ENCODE measurements around the gene EML2. TPM values are rescaled to one million over a fixed set of nuclear protein-coding genes. Genes with fewer than 3 reads are reported as not detected.
"Not testable (repeated sequence)": the region's sequence is repeated elsewhere in the genome, so short reads cannot be mapped to it uniquely, and the experiment has no call there.

The EML2 gene, protein sequence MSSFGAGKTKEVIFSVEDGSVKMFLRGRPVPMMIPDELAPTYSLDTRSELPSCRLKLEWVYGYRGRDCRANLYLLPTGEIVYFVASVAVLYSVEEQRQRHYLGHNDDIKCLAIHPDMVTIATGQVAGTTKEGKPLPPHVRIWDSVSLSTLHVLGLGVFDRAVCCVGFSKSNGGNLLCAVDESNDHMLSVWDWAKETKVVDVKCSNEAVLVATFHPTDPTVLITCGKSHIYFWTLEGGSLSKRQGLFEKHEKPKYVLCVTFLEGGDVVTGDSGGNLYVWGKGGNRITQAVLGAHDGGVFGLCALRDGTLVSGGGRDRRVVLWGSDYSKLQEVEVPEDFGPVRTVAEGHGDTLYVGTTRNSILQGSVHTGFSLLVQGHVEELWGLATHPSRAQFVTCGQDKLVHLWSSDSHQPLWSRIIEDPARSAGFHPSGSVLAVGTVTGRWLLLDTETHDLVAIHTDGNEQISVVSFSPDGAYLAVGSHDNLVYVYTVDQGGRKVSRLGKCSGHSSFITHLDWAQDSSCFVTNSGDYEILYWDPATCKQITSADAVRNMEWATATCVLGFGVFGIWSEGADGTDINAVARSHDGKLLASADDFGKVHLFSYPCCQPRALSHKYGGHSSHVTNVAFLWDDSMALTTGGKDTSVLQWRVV
- 33.6 and 45.4 TPM in 2 replicates for total RNA-seq (2014; rRNA removed; shearing (Covaris generic))

DNA sequence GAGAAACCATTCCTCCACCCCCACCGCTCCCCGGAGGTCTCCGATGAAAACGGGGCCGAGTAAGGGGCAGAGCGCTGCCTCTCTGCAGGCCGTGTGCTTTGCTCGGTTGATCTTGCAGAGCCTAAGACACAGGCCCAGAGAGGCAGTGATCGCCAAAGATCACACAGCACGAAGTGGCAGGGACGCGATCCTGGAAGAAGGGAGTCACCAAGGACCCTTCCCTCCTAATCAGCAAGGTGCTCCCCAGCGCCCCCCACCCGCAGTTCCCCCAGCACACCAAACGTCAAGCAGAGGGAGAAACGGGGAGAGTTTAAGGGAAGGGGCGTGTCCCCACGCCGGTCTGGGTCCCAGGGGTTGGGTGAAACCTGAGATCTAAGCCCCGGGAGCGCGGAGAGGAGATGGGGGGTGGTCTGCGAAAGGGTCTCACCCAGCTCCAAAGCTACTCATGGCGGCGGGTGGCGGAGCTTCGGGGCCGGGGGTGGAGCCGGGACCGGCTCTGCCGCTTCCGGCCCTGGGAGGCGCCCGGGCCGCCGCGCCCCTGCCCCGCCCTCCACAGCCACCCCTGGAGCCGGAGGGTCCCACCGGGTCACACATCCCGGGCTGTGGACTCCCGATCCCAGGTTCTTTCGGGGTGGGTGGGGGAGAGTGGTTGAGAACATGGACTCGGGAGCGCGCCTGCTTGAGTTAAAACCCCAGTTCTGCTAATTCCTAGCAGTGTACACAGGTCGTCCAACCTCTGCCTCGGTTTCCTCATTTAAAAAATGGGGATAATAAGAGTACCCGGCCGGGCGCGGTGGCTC lies at the start of gene EML2:
TSS of gene EML2 (minus strand) at position 468 of the 800 bp plus-strand sequence. CDS start at position 447, 21 bp downstream.
- H3K9me3 ChIP-seq (replicated peaks) = no peaks in the 10 kb centered on the region
- peaks cover 13% of the 10 kb centered on the region for H3K36me3 ChIP-seq
- peak; percentile 51 to 65 for DNase-seq (ENCODE audit: low read depth in 1 of 2, low spot score in 2 of 2)
- peak within 1 kb of the TSS; percentile 58 for H3K27ac ChIP-seq
- H3K4me1 ChIP-seq (replicated peaks) = peaks cover 43% of the 10 kb centered on the region
- peak within 1 kb of the TSS; percentile 56 for H3K4me3 ChIP-seq
- no peaks in the 10 kb centered on the region for H3K27me3 ChIP-seq (replicated peaks)

- Histone ChIP-seq H3K4me1 (replicated peaks) (peaks cover 4% of the 10 kb centered on the region; the same call in 1 of the 2 replicates), H3K27me3 (replicated peaks) (no peaks in the 10 kb centered on the region), H3K36me3 (peaks cover 48% of the 10 kb centered on the region), H3K9me3 (replicated peaks) (no peaks in the 10 kb centered on the region), H3K27ac (no peak overlapping the region), H3K4me3 (no peak overlapping the region)
- DNase-seq (ENCODE audit: low read depth in 1 of 2, low spot score in 2 of 2) = no peak
These were observed 48.4 kb upstream of the EML2 start for GRCh38 chr19:45687599-45687998.

GRCh38 chr19:45685045-45685444 lies 45.8 kb upstream of the EML2 start:
- H3K36me3 ChIP-seq = peaks cover 48% of the 10 kb centered on the region
- not testable (repeated sequence) for DNase-seq (ENCODE audit: low read depth in 1 of 2, low spot score in 2 of 2); H3K4me1 ChIP-seq (replicated peaks); H3K27ac ChIP-seq; H3K9me3 ChIP-seq (replicated peaks); H3K27me3 ChIP-seq (replicated peaks); H3K4me3 ChIP-seq

DNA sequence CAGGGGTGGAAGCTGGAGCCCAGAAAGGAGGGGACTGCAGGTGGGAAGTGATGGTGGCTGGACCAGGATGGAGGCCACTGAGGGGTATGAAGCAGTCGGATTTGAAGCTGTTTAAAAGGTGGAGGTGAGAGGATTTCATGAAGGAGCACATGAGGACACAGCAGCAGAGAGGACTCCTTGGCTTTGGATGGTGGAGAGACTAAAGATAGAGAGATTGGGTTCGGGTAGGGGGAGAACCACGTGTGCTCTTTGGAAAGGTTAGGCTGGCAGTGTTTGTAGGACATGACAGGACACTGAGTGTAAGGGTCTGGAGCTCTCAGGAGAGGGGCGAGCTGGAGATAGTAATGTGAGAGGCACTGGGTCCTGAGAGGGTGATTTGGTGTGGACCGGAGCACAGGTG lies 43.7 kb upstream of the EML2 start:
- no peak overlapping the region for H3K27ac ChIP-seq
- H3K4me3 ChIP-seq = no peak overlapping the region
- H3K9me3 ChIP-seq (replicated peaks) = no peaks in the 10 kb centered on the region
- H3K4me1 ChIP-seq (replicated peaks) = peaks cover 9% of the 10 kb centered on the region
- DNase-seq (ENCODE audit: low read depth in 1 of 2, low spot score in 2 of 2) = no peak
- H3K36me3 ChIP-seq = peaks cover 31% of the 10 kb centered on the region
- no peaks in the 10 kb centered on the region for H3K27me3 ChIP-seq (replicated peaks)

- Histone ChIP-seq H3K36me3 (peaks cover 23% of the 10 kb centered on the region), H3K4me3 (no peak overlapping the region), H3K4me1 (replicated peaks) (peaks cover 9% of the 10 kb centered on the region), H3K27me3 (replicated peaks) (no peaks in the 10 kb centered on the region), H3K27ac (no peak overlapping the region), H3K9me3 (replicated peaks) (no peaks in the 10 kb centered on the region)
- no peak for DNase-seq (ENCODE audit: low read depth in 1 of 2, low spot score in 2 of 2)
These were observed 42.9 kb upstream of the EML2 start for GRCh38 chr19:45682117-45682516.

- H3K4me3 ChIP-seq = peak overlapping the region; percentile 22
These were observed 42.3 kb upstream of the EML2 start for GRCh38 chr19:45681391-45682015.

GRCh38 chr19:45677351-45678230 lies 38.4 kb upstream of the EML2 start:
- no peak overlapping the region for H3K4me3 ChIP-seq

More at GRCh38 chr19:45681391-45682015, 42.3 kb upstream of the EML2 start:
- DNase-seq (ENCODE audit: low read depth in 1 of 2, low spot score in 2 of 2) = peak; percentile 81 to 84
- H3K9me3 ChIP-seq (replicated peaks) = no peaks in the 10 kb centered on the region
- H3K4me1 ChIP-seq (replicated peaks) = peaks cover 9% of the 10 kb centered on the region
- H3K36me3 ChIP-seq = peaks cover 17% of the 10 kb centered on the region
- no peak overlapping the region for H3K27ac ChIP-seq
- H3K27me3 ChIP-seq (replicated peaks) = no peaks in the 10 kb centered on the region

GRCh38 chr19:45676851-45677263 lies 37.7 kb upstream of the EML2 start:
- H3K4me3 ChIP-seq = no peak overlapping the region
- no peaks in the 10 kb centered on the region for H3K9me3 ChIP-seq (replicated peaks)
- no peaks in the 10 kb centered on the region for H3K27me3 ChIP-seq (replicated peaks)
- peaks cover 9% of the 10 kb centered on the region for H3K4me1 ChIP-seq (replicated peaks)
- DNase-seq (ENCODE audit: low read depth in 1 of 2, low spot score in 2 of 2) = no peak
- H3K36me3 ChIP-seq = no peaks in the 10 kb centered on the region
- no peak overlapping the region for H3K27ac ChIP-seq

More at GRCh38 chr19:45677351-45678230, 38.4 kb upstream of the EML2 start:
- no peaks in the 10 kb centered on the region for H3K9me3 ChIP-seq (replicated peaks)
- no peaks in the 10 kb centered on the region for H3K36me3 ChIP-seq
- peaks cover 9% of the 10 kb centered on the region for H3K4me1 ChIP-seq (replicated peaks)
- H3K27ac ChIP-seq = no peak overlapping the region
- DNase-seq (ENCODE audit: low read depth in 1 of 2, low spot score in 2 of 2) = peak in 1 of 2 experiments; percentile 56
- no peaks in the 10 kb centered on the region for H3K27me3 ChIP-seq (replicated peaks)

DNA sequence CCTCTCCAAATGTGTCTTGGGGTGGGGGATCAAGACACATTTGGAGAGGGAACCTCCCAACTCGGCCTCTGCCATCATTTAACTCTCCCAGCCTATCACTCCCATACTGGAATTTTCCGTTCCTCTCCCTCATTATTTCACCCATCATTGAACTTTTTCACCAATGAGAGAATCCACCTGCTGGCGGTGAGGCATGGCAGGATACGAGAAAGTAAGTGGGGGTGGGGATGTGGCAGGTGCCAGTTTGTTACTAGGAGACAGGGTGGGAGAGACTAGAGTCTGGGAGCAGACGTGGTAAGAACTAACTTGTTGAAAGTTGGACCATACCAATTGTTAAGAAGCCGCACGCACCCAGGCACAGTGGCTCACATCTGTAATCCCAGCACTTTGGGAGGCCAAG lies 35.7 kb upstream of the EML2 start:
- Histone ChIP-seq H3K4me1 (replicated peaks) (no peaks in the 10 kb centered on the region), H3K9me3 (replicated peaks) (no peaks in the 10 kb centered on the region), H3K27me3 (replicated peaks) (no peaks in the 10 kb centered on the region), H3K4me3 (no peak overlapping the region), H3K27ac (no peak overlapping the region), H3K36me3 (no peaks in the 10 kb centered on the region)
- no peak for DNase-seq (ENCODE audit: low read depth in 1 of 2, low spot score in 2 of 2)

GRCh38 chr19:45670670-45671453 lies 31.7 kb upstream of the EML2 start:
- H3K27ac ChIP-seq = no peak overlapping the region
- H3K9me3 ChIP-seq (replicated peaks) = no peaks in the 10 kb centered on the region
- peak in 1 of 2 experiments; percentile 72 for DNase-seq (ENCODE audit: low read depth in 1 of 2, low spot score in 2 of 2)
- no peaks in the 10 kb centered on the region for H3K27me3 ChIP-seq (replicated peaks)
- no peak overlapping the region for H3K4me3 ChIP-seq
- no peaks in the 10 kb centered on the region; the same call in 1 of the 2 replicates for H3K36me3 ChIP-seq
- H3K4me1 ChIP-seq (replicated peaks) = peaks cover 18% of the 10 kb centered on the region

- H3K4me1 ChIP-seq (replicated peaks) = peaks cover 18% of the 10 kb centered on the region
- no peaks in the 10 kb centered on the region for H3K9me3 ChIP-seq (replicated peaks)
- no peak overlapping the region for H3K27ac ChIP-seq
- H3K36me3 ChIP-seq = no peaks in the 10 kb centered on the region; the same call in 1 of the 2 replicates
- H3K4me3 ChIP-seq = peak overlapping the region; percentile 40
- H3K27me3 ChIP-seq (replicated peaks) = no peaks in the 10 kb centered on the region
- peak in 1 of 2 experiments; percentile 20 for DNase-seq (ENCODE audit: low read depth in 1 of 2, low spot score in 2 of 2)
These were observed 29.2 kb upstream of the EML2 start for GRCh38 chr19:45668342-45668871.

Measured in SJSA1 (cell line).